ENCODE results near the gene MAN1C1. TPM values are rescaled to one million over a fixed set of nuclear protein-coding genes. Genes with fewer than 3 reads are reported as not detected.
A peak's percentile ranks its signal among the peaks of the same experiment; 100 is the strongest.
"Not testable (repeated sequence)": the region's sequence is repeated elsewhere in the genome, so short reads cannot be mapped to it uniquely, and the experiment has no call there.

Gene MAN1C1
- total RNA-seq, 2 experiments from 2014 or later = 28.9 to 31.1 TPM

DNA sequence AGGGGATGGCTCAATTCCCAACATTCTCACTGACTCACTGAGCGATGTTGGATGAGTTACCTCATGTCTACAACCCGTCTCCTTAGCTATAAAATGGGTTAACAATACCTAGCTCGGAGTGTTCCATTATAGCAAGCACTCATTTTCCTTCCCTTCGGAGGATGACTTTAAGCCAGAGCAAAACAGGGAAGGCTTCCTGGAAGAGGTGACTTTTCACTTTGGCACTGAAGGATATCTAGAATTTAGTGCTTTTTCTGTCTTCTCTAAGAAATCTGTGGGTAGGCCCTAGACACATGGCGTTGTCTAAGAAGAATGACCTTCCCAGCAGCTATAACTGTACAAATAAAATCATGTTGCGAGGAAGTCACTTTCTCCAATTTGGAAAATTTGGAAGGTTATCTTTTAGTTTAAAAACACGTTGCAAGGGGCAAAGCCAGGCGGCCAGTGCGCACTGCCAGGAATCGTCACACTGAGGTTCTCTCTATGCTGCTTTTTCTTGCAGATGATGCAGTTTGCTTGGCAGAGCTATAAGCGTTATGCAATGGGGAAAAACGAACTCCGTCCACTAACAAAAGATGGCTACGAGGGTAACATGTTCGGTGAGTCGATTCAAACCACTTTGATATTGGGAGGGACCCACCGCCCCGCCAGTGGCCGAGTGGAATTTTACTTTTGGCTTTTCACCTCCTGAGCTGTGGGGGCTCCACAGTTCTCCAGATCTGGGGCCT lies 69.5 kb downstream of the MAN1C1 start:
- POLR2A ChIA-PET = no interaction called here
- H3K36me3 Mint-ChIP-seq (ENCODE audit: low read depth) = peaks cover 6% of the 10 kb centered on the region
- H3K4me3 Mint-ChIP-seq = no peak overlapping the region
- H3K9me3 Mint-ChIP-seq = no peaks in the 10 kb centered on the region
- CTCF ChIA-PET = interaction anchor here (0.7 to 1.0 kb wide), 3 partner anchors 8 to 72 kb away, joined by 3 read pairs; no protein-coding TSS in a partner anchor
- H3K27ac Mint-ChIP-seq = no peak overlapping the region
- peaks cover 11% of the 10 kb centered on the region for H3K4me1 Mint-ChIP-seq
- H3K27me3 Mint-ChIP-seq = peaks cover 14% of the 10 kb centered on the region
- no peak for DNase-seq

DNA sequence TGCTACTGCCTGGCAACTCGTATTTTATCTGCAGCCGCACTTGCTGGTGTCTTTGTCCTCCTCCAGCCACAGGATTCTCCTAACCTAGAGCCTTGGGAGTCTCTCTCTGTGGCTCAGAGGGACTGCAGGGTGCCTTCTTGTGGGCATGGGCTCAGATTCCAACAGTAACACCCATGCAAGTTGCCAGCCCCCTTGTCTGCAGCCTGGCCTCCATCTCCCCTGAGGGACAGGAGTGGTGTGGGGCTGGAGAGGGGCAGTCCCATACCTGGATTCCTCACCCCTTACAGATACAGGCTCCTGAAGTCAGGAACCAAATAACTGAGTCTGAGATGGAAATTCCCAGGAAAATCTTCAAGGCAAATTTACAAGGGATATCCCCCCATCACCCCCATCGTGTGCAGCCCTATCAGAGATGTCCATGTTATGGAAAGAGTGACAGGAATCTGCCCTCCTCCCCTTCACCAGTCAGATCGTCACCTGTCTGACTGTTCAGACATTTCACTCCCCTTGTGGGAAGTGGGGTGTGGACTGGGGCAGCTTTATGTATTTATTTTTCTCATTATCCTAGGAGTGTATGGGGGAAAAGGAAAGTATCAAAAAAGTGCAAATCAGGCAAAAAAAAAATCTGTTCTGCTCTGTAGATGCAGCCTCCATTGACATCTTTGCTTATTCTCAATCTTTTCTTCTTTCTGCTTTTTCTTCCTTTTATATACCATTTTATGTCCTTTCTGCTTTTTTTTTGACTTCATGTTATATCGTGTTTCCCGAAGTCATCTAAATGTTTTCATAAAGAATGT lies 70.8 kb downstream of the MAN1C1 start:
- Mint-ChIP-seq H3K27me3 (peaks cover 10% of the 10 kb centered on the region), H3K36me3 (ENCODE audit: low read depth) (peaks cover 6% of the 10 kb centered on the region), H3K4me3 (no peak overlapping the region), H3K9me3 (no peaks in the 10 kb centered on the region), H3K4me1 (peaks cover 11% of the 10 kb centered on the region), H3K27ac (no peak overlapping the region)
- ChIA-PET POLR2A (no interaction called here), CTCF (interaction anchor here (0.7 kb wide), 1 partner anchor 617 kb away, joined by 4 read pairs; no protein-coding TSS in a partner anchor)
- no peak for DNase-seq

DNA sequence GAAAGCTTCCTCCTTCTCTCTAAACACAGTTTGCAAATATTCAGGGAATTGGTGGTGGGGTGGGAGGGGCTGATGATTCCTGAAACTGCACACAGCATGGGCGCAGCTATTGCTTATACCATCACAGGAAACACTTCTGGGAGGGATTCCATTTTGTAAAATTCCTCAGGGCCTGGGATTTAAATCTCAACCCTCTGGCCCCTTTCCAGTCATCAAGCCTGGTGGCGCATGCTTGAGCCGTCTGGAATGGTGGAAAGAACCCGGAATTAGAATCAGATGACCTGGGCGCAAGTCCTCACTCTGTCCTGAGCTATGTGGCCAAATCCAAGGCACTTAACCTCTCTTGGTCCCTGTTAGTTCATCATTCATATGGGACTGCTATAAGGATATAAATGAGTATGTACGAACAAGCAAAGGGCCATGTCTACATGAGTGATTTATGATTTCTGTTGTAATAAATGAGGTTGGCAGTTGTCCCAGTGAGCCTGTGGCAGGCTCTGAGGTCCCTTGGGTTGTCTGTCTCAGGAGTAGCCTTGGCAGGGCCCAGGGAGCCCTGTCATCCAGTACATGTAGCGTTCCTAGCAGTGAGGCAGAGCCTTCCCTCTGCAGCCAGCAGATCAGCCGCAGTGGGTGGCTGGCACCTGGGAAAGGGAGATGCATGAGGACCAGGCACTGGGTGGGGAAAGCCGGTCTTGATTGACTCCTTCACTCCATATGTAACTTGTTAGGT lies 72.0 kb downstream of the MAN1C1 start:
- peaks cover 6% of the 10 kb centered on the region for H3K36me3 Mint-ChIP-seq (ENCODE audit: low read depth)
- ChIA-PET POLR2A (no interaction called here), CTCF (interaction anchor here (0.6 kb wide), 1 partner anchor 1252 kb away, joined by 3 read pairs; no protein-coding TSS in a partner anchor)
- H3K4me3 Mint-ChIP-seq = no peak overlapping the region
- no peaks in the 10 kb centered on the region for H3K9me3 Mint-ChIP-seq
- no peak for DNase-seq
- H3K27ac Mint-ChIP-seq = no peak overlapping the region
- H3K4me1 Mint-ChIP-seq = peaks cover 10% of the 10 kb centered on the region
- peaks cover 7% of the 10 kb centered on the region for H3K27me3 Mint-ChIP-seq

DNA sequence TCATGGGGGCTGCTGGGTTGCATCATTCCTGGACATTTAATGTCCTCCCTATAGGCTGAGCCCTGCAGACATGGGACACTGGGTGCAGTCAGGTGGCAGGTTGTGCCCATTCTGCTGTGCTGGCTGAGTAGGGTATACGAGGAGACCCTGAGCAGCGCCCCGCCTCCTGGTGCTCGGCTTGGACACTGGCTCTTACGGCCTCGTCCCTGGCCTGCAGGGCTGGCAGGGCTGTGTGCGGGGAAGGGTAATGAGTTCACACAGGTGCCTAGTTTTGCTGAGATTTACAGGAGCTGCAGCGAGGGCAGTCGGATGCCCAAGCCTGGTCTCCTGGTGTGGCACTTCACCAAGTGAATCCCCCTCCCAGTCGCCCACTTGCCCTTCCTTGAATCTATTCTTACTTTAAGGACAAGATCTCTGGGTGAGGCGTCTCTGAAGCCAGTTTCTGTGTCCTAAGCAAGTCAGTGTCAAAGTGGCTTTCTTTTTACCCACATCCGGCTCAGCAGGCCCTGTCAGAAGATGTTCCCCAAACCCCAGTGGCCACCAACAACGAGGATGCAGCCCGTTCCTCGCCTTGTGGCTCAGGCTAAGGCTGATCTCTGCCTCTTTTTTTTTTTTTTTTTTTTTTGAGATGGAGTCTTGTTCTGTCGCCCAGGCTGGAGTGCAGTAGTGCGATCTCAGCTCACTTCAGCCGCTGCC lies 73.2 kb downstream of the MAN1C1 start:
- DNase-seq = peak; percentile 32
- no peak overlapping the region for H3K4me3 Mint-ChIP-seq
- H3K4me1 Mint-ChIP-seq = peaks cover 16% of the 10 kb centered on the region
- H3K9me3 Mint-ChIP-seq = no peaks in the 10 kb centered on the region
- CTCF ChIA-PET = interaction anchor here (1.3 kb wide), 1 partner anchor 9 kb away, joined by 3 read pairs; no protein-coding TSS in a partner anchor
- peaks cover 6% of the 10 kb centered on the region for H3K36me3 Mint-ChIP-seq (ENCODE audit: low read depth)
- H3K27ac Mint-ChIP-seq = no peak overlapping the region
- peaks cover 7% of the 10 kb centered on the region for H3K27me3 Mint-ChIP-seq
- POLR2A ChIA-PET = no interaction called here

DNA sequence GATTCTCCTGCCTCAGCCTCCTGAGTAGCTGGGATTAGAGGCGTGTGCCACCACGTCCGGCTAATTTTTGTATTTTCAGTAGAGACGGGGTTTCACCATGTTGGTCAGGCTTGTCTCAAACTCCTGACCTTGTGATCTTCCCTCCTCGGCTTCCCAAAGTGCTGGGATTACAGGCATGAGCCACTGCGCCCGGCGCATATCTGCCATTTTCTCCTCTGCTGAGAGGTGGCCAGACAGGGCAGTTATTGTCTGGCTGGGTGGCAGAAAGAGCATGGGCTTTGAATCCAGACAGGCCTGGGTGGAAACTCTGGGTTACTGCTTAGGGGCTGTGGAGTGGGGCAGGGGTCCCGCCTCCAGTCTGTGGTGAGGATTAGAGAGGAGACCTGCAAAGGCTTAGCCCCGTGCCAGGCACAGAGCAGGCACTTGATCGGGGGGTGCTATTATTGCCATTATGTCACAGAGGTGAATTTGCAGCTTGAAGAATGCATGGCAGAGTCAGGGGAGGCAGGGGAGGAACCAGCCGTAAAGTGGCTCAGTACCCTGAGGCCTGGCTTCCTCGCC lies 73.9 kb downstream of the MAN1C1 start:
- POLR2A ChIA-PET = no interaction called here
- peaks cover 22% of the 10 kb centered on the region for H3K4me1 Mint-ChIP-seq
- H3K4me3 Mint-ChIP-seq = no peak overlapping the region
- no peak for DNase-seq
- H3K27me3 Mint-ChIP-seq = peaks cover 7% of the 10 kb centered on the region
- CTCF ChIA-PET = interaction anchor here (1.3 kb wide), 1 partner anchor 8 kb away, joined by 3 read pairs; no protein-coding TSS in a partner anchor
- no peaks in the 10 kb centered on the region for H3K9me3 Mint-ChIP-seq
- H3K36me3 Mint-ChIP-seq (ENCODE audit: low read depth) = peaks cover 6% of the 10 kb centered on the region
- H3K27ac Mint-ChIP-seq = peak overlapping the region; percentile 33

DNA sequence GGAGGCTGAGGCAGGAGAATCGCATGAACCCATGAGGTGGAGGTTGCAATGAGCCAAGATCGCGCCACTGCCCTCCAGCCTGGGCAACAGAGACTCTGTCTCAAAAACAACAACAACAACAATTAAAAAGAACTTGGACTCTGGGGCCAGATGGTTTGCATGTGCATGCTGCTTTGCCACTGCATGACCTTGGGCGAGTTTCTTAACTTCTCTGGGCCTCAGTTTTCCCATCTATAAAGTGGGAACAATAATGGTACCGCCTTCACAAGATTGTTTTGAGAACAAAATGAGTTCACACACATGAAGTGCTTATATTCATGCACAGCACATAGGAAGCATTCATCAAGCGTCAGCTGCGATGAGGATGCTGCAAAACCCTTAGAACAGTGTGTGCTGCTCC lies 74.6 kb downstream of the MAN1C1 start:
- no peak for DNase-seq
- Mint-ChIP-seq H3K36me3 (ENCODE audit: low read depth) (peaks cover 8% of the 10 kb centered on the region), H3K27me3 (peaks cover 7% of the 10 kb centered on the region), H3K27ac (no peak overlapping the region), H3K9me3 (no peaks in the 10 kb centered on the region), H3K4me3 (no peak overlapping the region), H3K4me1 (peaks cover 29% of the 10 kb centered on the region)
- POLR2A ChIA-PET = no interaction called here
- CTCF ChIA-PET = interaction anchor here (1.0 kb wide), 1 partner anchor 16 kb away, joined by 3 read pairs; no protein-coding TSS in a partner anchor

DNA sequence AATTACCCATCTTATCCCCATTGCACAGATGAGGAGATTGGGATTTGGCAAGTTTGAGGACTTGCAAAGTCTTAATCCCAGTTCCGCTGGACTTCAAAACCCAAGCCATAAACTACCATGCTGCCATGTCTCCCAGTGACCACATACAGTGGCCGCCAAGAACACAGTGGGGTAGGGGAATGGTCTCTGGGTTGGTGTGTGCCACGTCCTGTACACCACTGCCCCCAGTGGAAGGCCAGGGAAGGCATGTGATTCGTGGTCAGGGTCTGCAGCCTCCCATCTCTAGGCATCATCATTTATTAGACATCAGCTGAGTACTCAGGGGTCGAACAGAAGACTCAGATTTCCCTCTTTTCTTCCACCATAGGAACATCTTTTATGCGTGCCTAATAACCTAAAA lies 76.0 kb downstream of the MAN1C1 start:
- POLR2A ChIA-PET = no interaction called here
- H3K27ac Mint-ChIP-seq = no peak overlapping the region
- H3K36me3 Mint-ChIP-seq (ENCODE audit: low read depth) = peaks cover 8% of the 10 kb centered on the region
- CTCF ChIA-PET = interaction anchor here (1.2 to 1.3 kb wide), 2 partner anchors 10 to 15 kb away, joined by 3 read pairs; no protein-coding TSS in a partner anchor
- peak; percentile 21 for DNase-seq
- H3K27me3 Mint-ChIP-seq = peaks cover 5% of the 10 kb centered on the region
- H3K4me1 Mint-ChIP-seq = peaks cover 37% of the 10 kb centered on the region
- no peak overlapping the region for H3K4me3 Mint-ChIP-seq
- no peaks in the 10 kb centered on the region for H3K9me3 Mint-ChIP-seq

DNA sequence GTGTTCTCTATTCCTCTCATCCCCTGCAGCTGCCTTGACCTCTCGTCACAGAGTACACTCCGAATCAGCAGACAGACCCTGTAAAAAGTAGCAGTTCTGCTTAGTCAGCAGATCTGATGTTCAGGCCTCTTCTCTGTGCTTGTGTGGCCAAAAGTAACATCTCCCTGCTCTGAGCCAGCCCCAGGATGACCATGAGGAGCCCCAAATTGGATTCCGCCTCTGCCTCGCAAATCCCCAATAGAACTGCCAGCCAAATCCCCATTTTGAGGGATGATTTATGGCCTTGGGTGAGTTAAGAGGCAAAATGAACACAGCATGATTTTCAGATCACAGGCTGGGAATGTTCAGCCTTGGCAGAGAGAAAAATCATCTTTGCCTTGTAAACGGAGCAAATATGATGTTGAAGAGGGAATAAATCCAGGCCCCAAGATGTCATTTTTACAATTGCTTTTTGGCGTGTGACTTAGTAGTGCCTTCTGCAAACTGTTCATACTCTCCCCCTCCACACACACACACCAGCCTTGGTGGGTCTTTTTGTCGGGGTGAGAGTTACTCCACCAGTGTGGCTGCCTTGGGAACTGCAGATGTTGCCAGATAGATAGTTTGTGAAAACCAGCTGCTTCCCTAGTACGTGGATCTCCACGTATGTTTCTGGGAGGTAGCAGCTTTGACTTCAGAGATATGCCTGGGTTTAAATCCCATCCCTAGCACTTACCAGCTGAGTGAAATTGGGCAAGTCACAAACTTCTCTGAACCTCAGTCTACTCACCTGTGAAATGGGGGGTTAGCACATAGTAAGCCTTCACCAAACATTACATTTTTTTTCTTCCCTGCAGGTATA lies 77.8 kb downstream of the MAN1C1 start:
- H3K4me1 Mint-ChIP-seq = peaks cover 46% of the 10 kb centered on the region
- POLR2A ChIA-PET = no interaction called here
- H3K27me3 Mint-ChIP-seq = peaks cover 5% of the 10 kb centered on the region
- no peak overlapping the region for H3K4me3 Mint-ChIP-seq
- CTCF ChIA-PET = interaction anchor here (0.9 to 1.5 kb wide), 2 partner anchors 9 to 18 kb away, joined by 3 read pairs; no protein-coding TSS in a partner anchor
- no peak overlapping the region for H3K27ac Mint-ChIP-seq
- peaks cover 6% of the 10 kb centered on the region for H3K36me3 Mint-ChIP-seq (ENCODE audit: low read depth)
- no peak for DNase-seq
- H3K9me3 Mint-ChIP-seq = no peaks in the 10 kb centered on the region

DNA sequence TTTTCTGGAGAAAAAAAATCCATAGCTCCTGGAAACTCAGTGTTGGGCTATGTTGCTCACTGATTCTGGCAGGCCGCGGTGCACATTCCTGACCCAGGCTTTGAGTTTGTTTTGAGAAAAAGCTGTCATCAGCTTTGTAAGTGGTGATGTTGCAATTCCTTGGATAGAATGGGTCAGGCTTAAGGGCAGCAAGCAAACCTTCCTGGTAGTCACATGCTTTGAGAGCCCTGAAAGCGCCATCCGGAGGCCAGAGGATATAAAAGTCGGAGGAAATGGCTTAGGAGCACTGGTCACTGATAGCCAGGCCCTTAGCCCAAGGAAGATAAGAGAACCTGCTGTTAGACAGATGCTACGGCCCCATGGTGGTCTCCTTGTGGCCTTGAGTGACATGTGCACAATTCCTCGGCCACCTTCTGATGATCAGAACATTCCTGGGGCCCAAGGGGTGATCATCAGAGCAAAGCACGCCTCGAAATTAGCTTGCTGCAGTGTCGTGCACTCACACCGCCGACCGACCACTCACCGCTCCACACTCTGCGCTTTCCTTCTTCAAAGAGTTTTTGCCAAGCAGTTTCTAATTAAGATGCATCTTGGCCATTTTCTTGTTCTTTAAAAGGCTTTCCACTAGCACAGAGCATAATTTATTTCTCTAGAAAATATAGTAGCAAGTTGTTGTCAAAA lies 78.6 kb downstream of the MAN1C1 start:
- Mint-ChIP-seq H3K27ac (no peak overlapping the region), H3K36me3 (ENCODE audit: low read depth) (peaks cover 8% of the 10 kb centered on the region), H3K9me3 (no peaks in the 10 kb centered on the region), H3K27me3 (peaks cover 5% of the 10 kb centered on the region), H3K4me1 (peaks cover 43% of the 10 kb centered on the region), H3K4me3 (no peak overlapping the region)
- ChIA-PET CTCF (interaction anchor here (0.9 kb wide), 1 partner anchor 17 kb away, joined by 3 read pairs; no protein-coding TSS in a partner anchor), POLR2A (no interaction called here)
- DNase-seq = no peak

DNA sequence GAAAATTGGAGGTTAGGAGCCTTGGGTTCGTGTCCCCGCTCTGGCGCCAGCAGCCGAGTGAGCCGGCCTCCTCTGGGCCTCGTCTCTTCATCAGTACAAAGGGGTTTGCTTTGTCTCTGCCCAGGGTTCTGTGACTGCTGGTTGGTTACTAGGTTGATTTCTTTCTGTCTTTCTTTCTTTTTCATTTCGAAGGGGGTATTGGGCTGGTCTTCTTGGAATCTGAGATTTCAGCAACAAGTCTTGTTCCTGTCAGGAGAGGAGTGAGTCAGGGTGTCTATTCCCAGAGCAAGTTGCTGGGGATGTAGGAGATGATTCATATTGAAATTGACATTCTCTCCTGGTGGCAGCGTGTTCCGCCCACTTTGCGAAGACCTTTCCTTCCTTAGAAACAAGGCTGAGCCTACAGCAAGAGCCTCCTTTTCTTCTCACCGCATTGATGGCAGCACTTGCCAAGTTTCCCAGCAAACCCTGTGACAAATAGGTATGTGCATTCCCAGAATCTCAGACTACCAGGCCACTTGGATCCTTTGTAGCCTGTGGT lies 79.2 kb downstream of the MAN1C1 start:
- peak overlapping the region; percentile 6 for H3K27ac Mint-ChIP-seq
- no peak overlapping the region for H3K4me3 Mint-ChIP-seq
- H3K36me3 Mint-ChIP-seq (ENCODE audit: low read depth) = peaks cover 12% of the 10 kb centered on the region
- peaks cover 3% of the 10 kb centered on the region for H3K27me3 Mint-ChIP-seq
- ChIA-PET POLR2A (no interaction called here), CTCF (no interaction called here)
- H3K9me3 Mint-ChIP-seq = no peaks in the 10 kb centered on the region
- peaks cover 39% of the 10 kb centered on the region for H3K4me1 Mint-ChIP-seq
- DNase-seq = no peak

DNA sequence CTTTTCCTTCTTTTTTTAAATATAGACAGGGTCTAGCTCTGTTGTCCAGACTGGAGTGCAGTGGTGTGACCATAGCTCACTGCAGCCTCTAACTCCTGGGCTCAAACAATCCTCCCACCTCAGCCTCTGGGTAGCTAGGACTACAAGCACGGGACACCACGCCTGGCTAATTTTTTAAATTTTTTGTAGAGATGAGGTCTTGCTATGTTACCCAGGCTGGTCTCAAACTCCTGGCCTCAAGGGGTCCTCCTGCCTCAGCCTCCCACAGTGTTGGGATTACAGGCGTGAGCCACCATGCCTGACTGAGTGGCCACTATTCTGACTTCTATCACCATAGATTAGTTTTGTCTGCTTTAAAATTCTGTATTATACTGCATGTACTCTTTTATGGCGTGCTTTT lies 80.1 kb downstream of the MAN1C1 start:
- H3K27ac Mint-ChIP-seq, DNase-seq, CTCF ChIA-PET, POLR2A ChIA-PET, H3K9me3 Mint-ChIP-seq, H3K4me3 Mint-ChIP-seq, H3K27me3 Mint-ChIP-seq: not testable (repeated sequence)
- Mint-ChIP-seq H3K36me3 (ENCODE audit: low read depth) (peaks cover 12% of the 10 kb centered on the region), H3K4me1 (peaks cover 39% of the 10 kb centered on the region)

Measured in activated CD4-positive, alpha-beta T cell treated with anti-CD3 and anti-CD28 coated beads, Interleukin-2, amount 10 ng/mL, durations not matched to agents 7 days and 5 days (primary cell).